ENCODE data around the gene USP8.

Gene USP8

GRCh38 chr15:50563756-50564155 lies 139.6 kb downstream of the USP8 start:
- Histone ChIP-seq H3K14ac (ENCODE audit: low read length) (no peak overlapping the region), H2AK5ac (ENCODE audit: low read depth, low read length) (no peak overlapping the region), H3K23ac (ENCODE audit: low read depth, low read length, poor library complexity) (no peak overlapping the region), H3K4me1 (ENCODE audit: control insufficient read depth in 2 of 2, insufficient read depth in 1 of 2, low read depth in 1 of 2, low read length in 2 of 2) (no peaks in the 10 kb centered on the region), H3K27ac (replicated peaks; ENCODE audit: low read length) (no peak overlapping the region), H3K9me3 (replicated peaks in 1 of 2; ENCODE audit: control insufficient read depth in 2 of 2, insufficient read depth in 1 of 2, low read depth in 1 of 2, low read length in 2 of 2) (no peaks in the 10 kb centered on the region), H2BK120ac (ENCODE audit: low read depth, low read length) (no peak overlapping the region), H4K91ac (ENCODE audit: low read depth, low read length, poor library complexity) (no peak overlapping the region), H4K8ac (ENCODE audit: low read depth, low read length) (no peak overlapping the region), H3K79me1 (ENCODE audit: low read depth, low read length) (no peaks in the 10 kb centered on the region), H3K27me3 (ENCODE audit: control insufficient read depth in 3 of 3, insufficient read depth in 3 of 3, low read depth in 1 of 3, low read length in 3 of 3) (no peaks in the 10 kb centered on the region), H2BK15ac (ENCODE audit: low read length) (no peak overlapping the region), H2AFZ (ENCODE audit: low read length) (no peak overlapping the region), H3K4me2 (ENCODE audit: insufficient read depth, low read length, poor library complexity, severe bottlenecking) (no peak overlapping the region), H3K18ac (ENCODE audit: low read length) (no peak overlapping the region), H3K4ac (ENCODE audit: low read length) (no peak overlapping the region), H2BK5ac (ENCODE audit: low read length) (no peak overlapping the region), H3K9ac (ENCODE audit: low read depth, low read length, poor library complexity) (no peak overlapping the region), H2BK12ac (ENCODE audit: low read length) (no peak overlapping the region), H3K36me3 (replicated peaks in 1 of 2; ENCODE audit: control insufficient read depth in 2 of 2, insufficient read depth in 2 of 2, low read length in 2 of 2) (peaks cover 0 to 81% of the 10 kb centered on the region in 2 donors), H3K4me3 (ENCODE audit: low read length in 2 of 2) (no peak overlapping the region)
- DNase-seq (ENCODE audit: low spot score) = no peak
- no CpG with 5 or more reads among the region's 4 CpGs for WGBS, 2 donors (ENCODE audit: extremely low coverage in 2 of 2, insufficient read length in 2 of 2, insufficient replicate concordance in 1 of 2)

Small RNA genes lying within 50 kb of the gene (small RNA-seq; reads per million reads assigned to genes)
- gene RNA5SP395 (ENCODE audit: insufficient read depth) = 2.8 reads per million

Measured in neuronal stem cell (in vitro differentiated cells).